Heart right ventricle (tissue), 16 donors: Measurements from ENCODE around the gene PRDX3. TPM values are rescaled to one million over a fixed set of nuclear protein-coding genes. Genes with fewer than 3 reads are reported as not detected.

ENCODE experiments used
- ATAC-seq, 8 donors: fragments of 200-7000 bp; cut with Tn5 transposase; one replicate each; pipeline ENCODE4 v1.9.1; 2020; ENCODE audit warnings: mild to moderate bottlenecking in 8 of 8, moderate library complexity in 8 of 8, moderate number of reproducible peaks in 1 of 8
- DNase-seq, 2 donors: peaks; one replicate each; pipeline ENCODE4 v3.0.0-alpha.2; 2020
- H3K27ac ChIP-seq, 10 donors: fragments of 200-600 bp; sonication (generic) in 2 of 10; one replicate each; pipeline versions ENCODE4 v1.5.0 to v1.8.0; 2020 to 2022; ENCODE audit warnings: mild to moderate bottlenecking in 3 of 10
- H3K27me3 ChIP-seq, 7 donors: fragments of 200-600 bp; one replicate each; pipeline ENCODE4 v1.8.0; 2021 to 2022; ENCODE audit warnings: mild to moderate bottlenecking in 2 of 7
- H3K36me3 ChIP-seq, 9 donors: fragments of 200-600 bp; sonication (generic) in 1 of 9; one replicate each; pipeline versions ENCODE4 v1.5.0 to v1.8.0; 2020 to 2022; ENCODE audit warnings: mild to moderate bottlenecking in 2 of 9
- H3K4me1 ChIP-seq, 9 donors: fragments of 200-600 bp; sonication (generic) in 1 of 9; one replicate each; pipeline versions ENCODE4 v1.5.0 to v1.8.0; 2020 to 2022; ENCODE audit warnings: mild to moderate bottlenecking in 4 of 9
- H3K4me3 ChIP-seq, 10 donors: fragments of 200-600 bp; sonication (generic) in 2 of 10; one replicate each; pipeline versions ENCODE4 v1.5.0 to v1.8.0; 2020 to 2022; ENCODE audit warnings: mild to moderate bottlenecking in 7 of 10, moderate library complexity in 2 of 10
- H3K9me3 ChIP-seq, 11 donors: fragments of 200-600 bp in 10 of 11; sonication (generic) in 2 of 11; one replicate each; pipeline versions ENCODE4 v1.5.0 to v1.8.0; 2013 to 2022; ENCODE audit warnings: mild to moderate bottlenecking in 2 of 11, control low read depth in 1 of 11, moderate library complexity in 1 of 11
- WGBS, 2 donors: extraction: QIAGEN DNeasy Blood & Tissue Kit; methylation state at CpG; one replicate each; pipeline ENCODE4 v1.1.7; 2013; ENCODE audit warnings: inconsistent platforms in 1 of 2; 5-methylcytosine and 5-hydroxymethylcytosine counted together
- intact Hi-C, 10 donors: fragments of 100-400 bp; cut with DNase I; formaldehyde crosslinking; loops; one replicate each; pipeline versions ENCODE4 v1.11.1 to v1.14.2; 2022
- polyA plus RNA-seq, 2 donors: library from polyadenylated mRNA; stranded (reverse); fragments of 200-250 nt; gene quantifications; one replicate each; pipeline ENCODE4 v1.2.3, GENCODE V29; 2013
- total RNA-seq, 10 donors: library from RNA; stranded (reverse); fragmentation: NEBNext Ultra II Directional in 3 of 10; extraction: Animal tissue kit (Norgen Biotek cat#: 25700) in 3 of 10; gene quantifications; one replicate each; pipeline versions ENCODE4 v1.2.1 to v1.2.4, GENCODE V29; 2021 to 2023
- TF ChIP-seq, protein P1 (sequence below), 9 donors: fragments of 200-600 bp; sonication (generic) in 2 of 9; IDR thresholded peaks; one replicate each; pipeline versions ENCODE4 v1.5.0 to v1.8.0; 2021 to 2022; ENCODE audit warnings: antibody characterized with exemption in 9 of 9, mild to moderate bottlenecking in 5 of 9, moderate library complexity in 1 of 9
- donor health status: Arrhythmogenic right ventricular cardiomyopathy.
- donor health status: ischemic (EF 13 %, LVEDD 7.1; RV severe dilation, severe dysfunction).
- donor health status: healthy with polysubstance abuse.
- donor health status: DM: no; HTN: yes; CAD: no.
- donor health status: DM: no; HTN: no; CAD: no.
- donor health status: ischemic (EF 25% LVEDD 6.9; RV normal size, moderate dysfunction).
- donor health status: ischemic (EF 25% LVEDD 5.7; RV mildly dilated, moderate dysfunction).
- donor health status: healthy.
- donor health status: DM: yes; HTN: yes; CAD: no.
- donor health status: Ischemic cardiomyopathy.
- donor health status: ischemic (EF 35%, LVEDD 5.7; RV mildly dilated, moderate dysfunction).
- donor health status: nonischemic (EF 11% LVEDD 7.7; RV severe dilation, severe dysfunction).
- donor health status: DM: yes; HTN: yes; CAD: no.
- donor health status: PGD.
- donor health status: ischemic (EF 29% LVEDD 5.4; RV normal size, mild dysfunction).
- donor health status: nonischemic (EF 23%, LVEDD 6.1; RV moderate dilation, normal function).

The PRDX3 gene
- total and polyA plus RNA-seq, 12 donors: 75.4 to 323 (median 279) TPM

DNA sequence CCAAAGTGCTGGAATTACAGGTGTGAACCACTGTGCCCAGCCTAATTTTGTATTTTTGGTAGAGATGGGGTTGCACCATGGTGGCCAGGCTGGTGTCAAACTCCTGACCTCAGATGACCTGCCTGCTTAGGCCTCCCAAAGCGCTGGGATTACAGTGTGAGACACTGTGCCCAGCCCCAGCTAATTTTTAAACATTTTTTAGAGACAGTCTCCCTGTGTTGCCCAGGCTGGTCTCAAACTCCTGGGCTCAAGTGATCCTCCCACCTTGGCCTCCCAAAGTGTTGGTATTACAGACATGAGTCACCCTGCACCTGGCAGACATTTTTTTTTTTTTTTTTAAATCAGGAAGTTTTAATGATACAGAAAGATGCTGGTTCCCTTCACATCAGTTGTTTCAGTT lies 59.2 kb downstream of the PRDX3 start:
- Histone ChIP-seq H3K27me3 (no peaks in the 10 kb centered on the region), H3K9me3 (no peaks in the 10 kb centered on the region), H3K4me1 (peaks cover 0 to 29% (median 7%) of the 10 kb centered on the region in 9 donors), H3K4me3 (no peak overlapping the region), H3K27ac (peak overlapping the region in 1 of 10 donors; percentile 63), H3K36me3 (peaks cover 0 to 98% (median 37%) of the 10 kb centered on the region in 9 donors)
- 77 to 100% methylated on average over 1 of the region's 1 CpG for WGBS, 2 donors
- intact Hi-C loops: no loop called here
- ATAC-seq (peak in 1 of 8 donors; percentile 52), DNase-seq (no peak)
- TF ChIP-seq, protein P1, sequence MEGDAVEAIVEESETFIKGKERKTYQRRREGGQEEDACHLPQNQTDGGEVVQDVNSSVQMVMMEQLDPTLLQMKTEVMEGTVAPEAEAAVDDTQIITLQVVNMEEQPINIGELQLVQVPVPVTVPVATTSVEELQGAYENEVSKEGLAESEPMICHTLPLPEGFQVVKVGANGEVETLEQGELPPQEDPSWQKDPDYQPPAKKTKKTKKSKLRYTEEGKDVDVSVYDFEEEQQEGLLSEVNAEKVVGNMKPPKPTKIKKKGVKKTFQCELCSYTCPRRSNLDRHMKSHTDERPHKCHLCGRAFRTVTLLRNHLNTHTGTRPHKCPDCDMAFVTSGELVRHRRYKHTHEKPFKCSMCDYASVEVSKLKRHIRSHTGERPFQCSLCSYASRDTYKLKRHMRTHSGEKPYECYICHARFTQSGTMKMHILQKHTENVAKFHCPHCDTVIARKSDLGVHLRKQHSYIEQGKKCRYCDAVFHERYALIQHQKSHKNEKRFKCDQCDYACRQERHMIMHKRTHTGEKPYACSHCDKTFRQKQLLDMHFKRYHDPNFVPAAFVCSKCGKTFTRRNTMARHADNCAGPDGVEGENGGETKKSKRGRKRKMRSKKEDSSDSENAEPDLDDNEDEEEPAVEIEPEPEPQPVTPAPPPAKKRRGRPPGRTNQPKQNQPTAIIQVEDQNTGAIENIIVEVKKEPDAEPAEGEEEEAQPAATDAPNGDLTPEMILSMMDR (IDR thresholded peaks at IDR 0.05): no peak

DNA sequence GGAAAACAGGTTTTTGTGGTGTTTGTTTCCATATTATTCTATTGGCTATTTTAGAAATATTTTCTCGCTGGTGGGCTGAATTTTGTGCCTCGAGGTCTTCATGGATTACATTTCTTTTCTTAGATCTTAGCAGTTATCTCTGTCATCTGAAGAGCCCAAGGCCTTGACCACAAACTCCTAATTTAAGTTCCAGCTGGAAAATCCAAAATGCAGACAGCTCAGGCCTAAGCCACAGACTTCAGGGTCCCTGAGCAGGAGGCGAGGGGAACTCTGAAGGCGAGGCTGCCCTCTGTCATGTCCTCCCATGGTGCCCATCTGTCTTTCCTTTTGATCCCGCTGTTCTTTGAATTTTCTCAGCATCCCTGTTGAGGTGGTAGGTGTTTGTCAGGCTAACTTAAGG lies 60.4 kb downstream of the PRDX3 start:
- H3K36me3 ChIP-seq: peaks cover 0 to 98% (median 49%) of the 10 kb centered on the region in 9 donors
- H3K4me3 ChIP-seq: no peak overlapping the region
- WGBS, 2 donors: 93 to 96% methylated on average over 5 of the region's 5 CpGs
- H3K9me3 ChIP-seq: no peaks in the 10 kb centered on the region
- peaks cover 0 to 40% (median 7%) of the 10 kb centered on the region in 9 donors for H3K4me1 ChIP-seq
- H3K27me3 ChIP-seq: no peaks in the 10 kb centered on the region
- TF ChIP-seq, protein P1 (IDR thresholded peaks at IDR 0.05): no peak
- no peak for ATAC-seq
- DNase-seq: no peak
- H3K27ac ChIP-seq: no peak overlapping the region
- intact Hi-C loops: no loop called here

Other genes starting within 250 kb of the PRDX3 start
- 10 to 100 TPM in 3 of 10 donors, 1 to 10 TPM in 7; 3.9 to 12.6 (median 7.3) TPM for gene NANOS1, start 149.1 kb downstream of the PRDX3 start, total RNA-seq
- gene NANOS1, start 149.1 kb downstream of the PRDX3 start, polyA plus RNA-seq: 10 to 100 TPM in 1 of 2 donors, 1 to 10 TPM in 1; 2.9 to 26.1 TPM
- 100 to 1,000 TPM in 9 of 10 donors, 10 to 100 TPM in 1; 94.8 to 139 (median 126) TPM for gene EIF3A, start 98.0 kb downstream of the PRDX3 start, total RNA-seq
- 10 to 100 TPM; 46.9 to 47.3 TPM for gene EIF3A, start 98.0 kb downstream of the PRDX3 start, polyA plus RNA-seq
- 10 to 100 TPM; 17.1 to 28.4 (median 23.4) TPM for gene DENND10, start 74.7 kb downstream of the PRDX3 start, total RNA-seq
- 10 to 100 TPM; 10.7 to 13.6 TPM for gene DENND10, start 74.7 kb downstream of the PRDX3 start, polyA plus RNA-seq
- gene SFXN4, start 13.1 kb downstream of the PRDX3 start, total RNA-seq: 10 to 100 TPM; 32.3 to 53.1 (median 43.3) TPM
- gene SFXN4, start 13.1 kb downstream of the PRDX3 start, polyA plus RNA-seq: 10 to 100 TPM; 65.6 to 95.2 TPM
- gene GRK5, start 28.8 kb upstream of the PRDX3 start, total RNA-seq: 10 to 100 TPM; 11.8 to 80.5 (median 32.5) TPM
- 10 to 100 TPM; 19.4 to 20.2 TPM for gene GRK5, start 28.8 kb upstream of the PRDX3 start, polyA plus RNA-seq